Hindlimb muscle (tissue), 1 donor: ENCODE data around the gene CEP20. TPM values are rescaled to one million over a fixed set of nuclear protein-coding genes. Genes with fewer than 3 reads are reported as not detected.
A peak's percentile ranks its signal among the peaks of the same experiment; 100 is the strongest.

Source experiments
- DNase-seq: peaks from one replicate; pipeline ENCODE4 v3.0.0-alpha.2; 2013
- polyA plus RNA-seq: library from polyadenylated mRNA; unstranded; fragments of 120-200 nt; gene quantifications from one replicate; pipeline ENCODE4 v1.2.1, GENCODE V29; 2013; ENCODE audit not compliant: insufficient read length

CEP20 gene
- polyA plus RNA-seq, 1 donor = 20.6 TPM

- no peak for DNase-seq
Measured at GRCh38 chr16:15897834-15898254, 9.4 kb upstream of the CEP20 start.

- DNase-seq = no peak
Measured at GRCh38 chr16:15897121-15897780, 8.8 kb upstream of the CEP20 start.

GRCh38 chr16:15894571-15895374 lies 6.4 kb upstream of the CEP20 start:
- no peak for DNase-seq

- DNase-seq = no peak
Measured at GRCh38 chr16:15891508-15891907, 3.1 kb upstream of the CEP20 start.

- DNase-seq = no peak
Measured at GRCh38 chr16:15887283-15887682, 1.1 kb downstream of the CEP20 start.

- DNase-seq = no peak
Measured at GRCh38 chr16:15886078-15886477, 2.3 kb downstream of the CEP20 start.

DNA sequence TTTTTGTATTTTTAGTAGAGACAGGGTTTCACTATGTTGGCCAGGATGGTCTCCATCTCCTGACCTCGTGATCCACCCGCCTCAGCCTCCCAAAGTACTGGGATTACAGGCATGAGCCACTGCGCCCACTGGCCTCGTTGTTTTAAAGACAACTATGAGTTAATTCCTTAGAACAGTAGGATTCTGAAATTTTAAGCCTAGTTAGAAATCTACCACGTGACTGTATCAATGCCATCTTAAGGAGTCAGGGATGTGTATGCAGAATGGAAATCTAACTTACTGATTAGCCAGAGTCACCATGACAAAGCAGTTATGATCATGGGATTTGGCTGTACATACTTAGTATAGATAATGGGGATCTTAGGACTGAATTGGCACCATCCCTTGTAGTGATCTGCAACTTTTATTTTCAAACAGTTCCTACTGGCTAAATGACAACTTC lies 2.8 kb downstream of the CEP20 start:
- DNase-seq = no peak

- no peak for DNase-seq
Measured at GRCh38 chr16:15882563-15882962, 5.8 kb downstream of the CEP20 start.

- DNase-seq = no peak
Measured at GRCh38 chr16:15881794-15882379, 6.5 kb downstream of the CEP20 start.

- no peak for DNase-seq
Measured at GRCh38 chr16:15880434-15881308, 7.7 kb downstream of the CEP20 start.

- DNase-seq = no peak
Measured at GRCh38 chr16:15879255-15879811, 9.1 kb downstream of the CEP20 start.

- no peak for DNase-seq
Measured at GRCh38 chr16:15876503-15876902, 11.9 kb downstream of the CEP20 start.

DNA sequence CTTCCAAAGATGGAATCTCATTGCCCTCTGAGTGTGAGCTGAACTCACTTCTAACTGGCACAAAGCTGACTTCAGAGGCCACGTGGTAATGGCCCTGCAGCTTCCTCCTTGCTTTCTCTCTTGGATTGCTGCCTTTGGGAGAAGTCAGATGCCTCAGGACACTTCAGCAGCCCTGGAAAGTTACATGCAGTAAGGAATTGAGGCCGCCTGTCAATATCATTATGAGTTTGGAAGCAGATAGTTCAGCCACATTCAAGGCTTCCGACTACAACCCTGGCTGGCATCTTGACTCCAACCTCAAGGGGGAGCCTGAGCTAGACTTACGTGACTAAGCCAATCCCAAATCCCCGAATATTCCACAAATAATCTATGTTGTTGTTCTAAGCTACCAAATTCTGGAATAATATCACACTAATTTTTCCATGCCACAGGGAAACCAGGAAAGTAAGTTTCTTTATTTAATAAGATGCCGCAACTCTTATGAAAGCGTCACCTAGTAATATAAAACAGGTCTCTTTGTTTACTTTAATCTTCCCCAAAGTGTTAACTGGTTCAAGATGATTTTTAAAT lies 13.6 kb downstream of the CEP20 start:
- peak; percentile 70 for DNase-seq

- DNase-seq = no peak
Measured at GRCh38 chr16:15873737-15874136, 14.7 kb downstream of the CEP20 start.

DNA sequence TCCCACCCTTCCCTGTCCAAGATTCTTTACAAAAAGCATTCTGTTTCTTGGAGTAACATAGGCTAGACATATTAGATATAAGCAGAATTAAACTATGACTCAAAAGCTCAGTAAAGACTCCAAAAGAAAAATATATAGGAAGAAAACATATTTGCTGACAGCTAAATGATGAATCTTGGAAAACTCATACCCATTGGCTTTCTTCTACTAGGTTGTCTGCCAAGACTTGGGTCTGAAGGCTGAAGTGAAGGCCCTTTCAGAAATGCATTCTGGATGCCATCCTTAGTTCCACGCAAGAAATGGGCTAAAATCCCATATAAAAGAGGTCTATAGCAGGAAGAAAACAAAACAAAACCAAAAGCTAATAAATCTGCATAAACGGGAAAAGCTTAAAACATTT lies 15.1 kb downstream of the CEP20 start:
- peak; percentile 45 for DNase-seq

DNA sequence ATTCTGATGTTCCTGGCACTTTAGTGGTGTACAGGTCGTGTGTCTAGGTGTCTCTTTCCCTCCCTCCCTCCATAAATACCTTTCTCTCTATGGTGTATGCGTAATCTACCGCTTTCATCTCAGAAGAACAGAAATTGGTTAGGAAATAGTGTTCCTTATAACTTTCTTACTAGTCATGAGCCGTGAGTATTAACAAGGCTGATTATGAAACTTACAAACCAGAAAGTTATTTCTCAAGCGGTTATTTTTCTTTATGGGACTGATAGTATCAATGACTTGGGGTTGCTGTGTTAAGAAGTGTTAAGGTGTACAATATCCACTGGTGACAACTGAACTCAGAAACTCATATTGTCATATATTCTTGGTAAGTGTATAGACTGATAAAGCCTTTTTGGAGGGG lies 18.4 kb downstream of the CEP20 start:
- DNase-seq = no peak

DNA sequence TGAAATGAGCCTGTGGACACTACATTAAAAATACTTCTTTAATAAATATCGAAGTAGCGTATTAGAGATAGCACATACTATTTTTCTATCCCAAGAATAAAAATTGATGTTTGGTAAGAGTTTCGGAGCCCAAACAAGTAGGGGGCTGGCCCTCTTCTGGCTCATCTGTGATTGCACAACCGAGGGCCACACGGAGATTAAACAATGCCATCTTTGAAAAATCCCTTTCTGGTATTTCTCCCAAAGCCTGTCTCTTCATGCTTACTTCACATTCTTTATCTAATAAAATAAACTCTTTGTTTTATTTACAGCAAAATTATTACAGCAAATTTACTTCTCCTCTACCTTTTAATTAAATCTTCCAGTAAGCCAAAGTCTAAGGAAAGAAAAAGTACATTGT lies 22.0 kb downstream of the CEP20 start:
- no peak for DNase-seq

DNA sequence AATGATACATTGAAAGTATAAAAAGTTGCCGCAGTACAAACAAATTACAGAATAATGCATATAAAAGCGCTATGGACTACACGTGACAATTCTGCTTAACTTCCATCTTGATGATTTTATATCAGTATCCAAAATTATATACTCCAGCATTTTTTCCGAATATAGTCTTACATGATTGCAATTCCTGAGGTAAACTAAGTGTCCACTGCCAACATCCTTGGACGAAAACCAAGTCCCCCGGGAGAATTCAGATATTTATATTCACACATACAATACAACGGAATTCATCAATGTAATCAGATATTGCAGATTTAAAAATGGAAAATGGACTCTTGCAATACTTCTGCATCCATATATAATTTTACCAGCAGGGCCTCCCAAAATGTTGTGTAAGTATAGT lies 22.7 kb downstream of the CEP20 start:
- no peak for DNase-seq

DNA sequence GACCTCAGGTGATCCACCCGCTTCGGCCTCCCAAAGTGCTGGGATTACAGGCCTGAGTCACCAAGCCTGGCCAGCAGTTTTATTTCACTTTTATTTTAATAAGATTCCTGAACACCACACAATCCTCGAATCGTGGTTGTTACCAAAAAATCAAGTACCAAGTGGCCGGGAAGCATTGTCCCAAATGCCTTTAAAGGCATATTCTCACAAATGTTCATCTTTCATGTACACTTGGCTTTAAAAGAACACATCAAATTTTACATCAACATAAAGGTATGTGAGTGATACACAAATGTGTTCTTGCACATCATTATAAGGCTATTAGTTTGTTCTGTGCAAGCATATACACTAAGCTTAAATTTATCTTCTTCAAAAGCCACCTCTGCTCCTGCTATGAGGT lies 23.5 kb downstream of the CEP20 start:
- no peak for DNase-seq

- DNase-seq = no peak
Measured at GRCh38 chr16:15861996-15862395, 26.4 kb downstream of the CEP20 start.

DNA sequence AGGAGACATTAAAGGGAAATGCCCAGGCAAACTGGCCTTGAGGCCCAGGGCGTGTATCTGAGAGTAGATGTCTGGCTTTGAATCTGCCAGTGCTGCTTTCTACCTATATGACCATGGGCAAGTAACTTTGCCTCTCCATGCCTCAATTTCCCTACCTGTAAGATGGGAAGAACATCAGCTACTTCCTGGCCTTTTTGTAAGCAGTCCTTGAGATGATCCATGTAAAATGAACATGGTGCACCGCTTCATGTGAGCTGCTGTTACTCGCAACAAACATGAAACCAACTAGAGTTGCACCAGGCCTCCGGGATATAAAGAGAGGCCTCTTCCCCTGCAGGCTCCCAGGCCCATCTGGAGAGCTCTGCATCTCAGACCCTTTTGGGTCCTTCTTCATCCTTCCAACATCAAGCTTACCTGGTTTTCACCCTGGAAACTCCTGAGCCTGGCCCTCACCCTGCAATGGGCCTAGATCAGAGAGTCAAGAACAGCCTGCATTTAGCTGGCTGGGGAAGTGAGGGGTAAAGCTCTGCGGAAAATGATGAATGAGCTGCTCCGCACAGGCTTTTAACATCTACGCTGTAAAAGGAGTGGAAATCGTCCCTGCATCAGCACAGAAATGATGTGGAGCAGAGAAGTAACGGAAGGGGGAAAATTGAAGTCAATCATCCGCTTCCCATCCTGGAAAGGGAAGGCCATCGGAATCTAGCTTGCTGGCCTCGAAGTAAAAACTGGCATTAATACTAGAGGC lies 29.3 kb downstream of the CEP20 start:
- no peak for DNase-seq
